ENCODE measurements around the gene ENPP4. TPM values are rescaled to one million over a fixed set of nuclear protein-coding genes. Genes with fewer than 3 reads are reported as not detected.
"Not testable (repeated sequence)": the region's sequence is repeated elsewhere in the genome, so short reads cannot be mapped to it uniquely, and the experiment has no call there.

Gene ENPP4
- polyA plus RNA-seq, 1 donor from 2014 or later = 24.0 TPM

DNA sequence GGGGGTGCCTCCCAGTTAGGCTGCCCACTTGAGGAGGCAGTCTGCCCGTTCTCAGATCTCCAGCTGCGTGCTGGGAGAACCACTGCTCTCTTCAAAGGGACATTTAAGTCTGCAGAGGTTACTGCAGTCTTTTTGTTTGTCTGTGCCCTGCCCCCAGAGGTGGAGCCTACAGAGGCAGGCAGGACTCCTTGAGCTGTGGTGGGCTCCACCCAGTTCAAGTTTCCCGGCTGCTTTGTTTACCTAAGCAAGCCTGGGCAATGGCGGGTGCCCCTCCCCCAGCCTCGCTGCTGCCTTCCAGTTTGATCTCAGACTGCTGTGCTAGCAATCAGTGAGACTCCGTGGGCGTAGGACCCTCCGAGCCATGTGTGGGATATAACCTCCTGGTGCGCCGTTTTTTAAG, 44.1 kb upstream of the ENPP4 start:
- not testable (repeated sequence) for H3K27ac ChIP-seq (ENCODE audit: low read length); H3K4me3 ChIP-seq (ENCODE audit: low read length); H3F3A ChIP-seq (ENCODE audit: insufficient read depth, low read length, poor library complexity, severe bottlenecking); H2AFZ ChIP-seq (ENCODE audit: low read depth, low read length); H3K9ac ChIP-seq (ENCODE audit: low read length); H4K20me1 ChIP-seq (ENCODE audit: insufficient read depth); H3K79me2 ChIP-seq (replicated peaks; ENCODE audit: insufficient read depth, low read length); H3K9me3 ChIP-seq (ENCODE audit: low read length); H3K4me2 ChIP-seq (ENCODE audit: low read length); H3K9me2 ChIP-seq (ENCODE audit: insufficient read depth, low read length); H3K27me3 ChIP-seq (ENCODE audit: insufficient read depth, low read depth, low read length); H3K36me3 ChIP-seq (ENCODE audit: insufficient read depth, low read length)

DNA sequence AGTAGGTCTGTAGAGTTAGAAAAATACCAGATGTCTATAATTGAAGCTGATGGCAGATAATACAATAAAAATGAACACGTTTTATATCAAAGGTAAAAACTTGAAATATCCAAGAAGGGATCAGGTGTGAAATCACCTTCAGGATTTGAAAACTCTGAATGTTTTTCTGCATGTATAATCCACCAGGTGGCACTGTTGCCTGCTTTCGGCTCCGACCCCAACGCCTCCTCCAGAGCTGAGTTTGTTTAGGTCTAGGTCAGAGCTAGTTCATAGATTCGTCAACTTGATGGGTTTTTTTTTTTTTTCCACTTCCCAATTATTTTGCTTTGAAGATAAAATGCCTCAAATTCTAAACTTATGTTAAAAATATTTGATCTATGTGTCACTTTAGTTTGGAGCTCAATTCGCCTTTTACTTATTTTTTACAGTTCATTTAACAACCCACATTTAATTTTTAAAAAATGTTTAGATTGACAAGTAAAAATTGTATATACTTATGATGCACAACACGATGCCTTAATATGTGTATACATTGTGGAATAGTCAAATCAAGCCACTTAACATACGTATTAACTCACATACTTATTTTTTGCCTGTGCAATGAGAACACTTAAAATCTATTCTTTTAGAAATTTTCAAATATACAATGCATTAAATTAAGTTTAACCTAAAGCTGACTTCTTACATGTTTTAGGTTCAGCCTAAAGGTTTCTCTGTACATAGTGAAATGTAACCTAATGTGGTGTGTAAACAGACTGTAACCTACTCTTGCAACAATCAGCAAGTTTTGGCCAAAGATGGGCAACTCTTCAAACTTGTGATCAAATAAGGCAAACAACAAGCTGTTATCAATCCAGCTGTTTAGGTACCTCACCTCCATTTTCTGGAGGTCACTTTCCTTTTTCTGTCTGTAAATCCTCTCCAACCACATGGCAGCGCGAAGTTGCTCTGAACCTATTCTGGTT, 39.4 kb upstream of the ENPP4 start:
- Histone ChIP-seq H3K9me3 (ENCODE audit: low read length) (no peaks in the 10 kb centered on the region), H3F3A (ENCODE audit: insufficient read depth, low read length, poor library complexity, severe bottlenecking) (no peaks in the 10 kb centered on the region), H2AFZ (ENCODE audit: low read depth, low read length) (no peak overlapping the region), H3K4me3 (ENCODE audit: low read length) (no peak overlapping the region), H3K4me2 (ENCODE audit: low read length) (no peak overlapping the region), H3K9ac (ENCODE audit: low read length) (no peak overlapping the region), H4K20me1 (ENCODE audit: insufficient read depth) (no peaks in the 10 kb centered on the region), H3K27ac (ENCODE audit: low read length) (no peak overlapping the region), H3K36me3 (ENCODE audit: insufficient read depth, low read length) (no peaks in the 10 kb centered on the region), H3K27me3 (ENCODE audit: insufficient read depth, low read depth, low read length) (no peaks in the 10 kb centered on the region), H3K79me2 (replicated peaks; ENCODE audit: insufficient read depth, low read length) (no peaks in the 10 kb centered on the region), H3K9me2 (ENCODE audit: insufficient read depth, low read length) (no peaks in the 10 kb centered on the region)
- no peak for TF ChIP-seq TAF1 (IDR thresholded peaks at IDR 0.05; ENCODE audit: low read depth)
- no peak for TF ChIP-seq POLR2AphosphoS5 (IDR thresholded peaks at IDR 0.05)
- TF ChIP-seq RAD21 (conservative IDR thresholded peaks at IDR 0.05) = peak; percentile 86
- TF ChIP-seq SMC3 (conservative IDR thresholded peaks at IDR 0.05; ENCODE audit: poor library complexity) = peak; percentile 87
- TF ChIP-seq, protein P1, sequence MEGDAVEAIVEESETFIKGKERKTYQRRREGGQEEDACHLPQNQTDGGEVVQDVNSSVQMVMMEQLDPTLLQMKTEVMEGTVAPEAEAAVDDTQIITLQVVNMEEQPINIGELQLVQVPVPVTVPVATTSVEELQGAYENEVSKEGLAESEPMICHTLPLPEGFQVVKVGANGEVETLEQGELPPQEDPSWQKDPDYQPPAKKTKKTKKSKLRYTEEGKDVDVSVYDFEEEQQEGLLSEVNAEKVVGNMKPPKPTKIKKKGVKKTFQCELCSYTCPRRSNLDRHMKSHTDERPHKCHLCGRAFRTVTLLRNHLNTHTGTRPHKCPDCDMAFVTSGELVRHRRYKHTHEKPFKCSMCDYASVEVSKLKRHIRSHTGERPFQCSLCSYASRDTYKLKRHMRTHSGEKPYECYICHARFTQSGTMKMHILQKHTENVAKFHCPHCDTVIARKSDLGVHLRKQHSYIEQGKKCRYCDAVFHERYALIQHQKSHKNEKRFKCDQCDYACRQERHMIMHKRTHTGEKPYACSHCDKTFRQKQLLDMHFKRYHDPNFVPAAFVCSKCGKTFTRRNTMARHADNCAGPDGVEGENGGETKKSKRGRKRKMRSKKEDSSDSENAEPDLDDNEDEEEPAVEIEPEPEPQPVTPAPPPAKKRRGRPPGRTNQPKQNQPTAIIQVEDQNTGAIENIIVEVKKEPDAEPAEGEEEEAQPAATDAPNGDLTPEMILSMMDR (IDR thresholded peaks at IDR 0.05; ENCODE audit: poor library complexity, severe bottlenecking) = peak; percentile 84

DNA sequence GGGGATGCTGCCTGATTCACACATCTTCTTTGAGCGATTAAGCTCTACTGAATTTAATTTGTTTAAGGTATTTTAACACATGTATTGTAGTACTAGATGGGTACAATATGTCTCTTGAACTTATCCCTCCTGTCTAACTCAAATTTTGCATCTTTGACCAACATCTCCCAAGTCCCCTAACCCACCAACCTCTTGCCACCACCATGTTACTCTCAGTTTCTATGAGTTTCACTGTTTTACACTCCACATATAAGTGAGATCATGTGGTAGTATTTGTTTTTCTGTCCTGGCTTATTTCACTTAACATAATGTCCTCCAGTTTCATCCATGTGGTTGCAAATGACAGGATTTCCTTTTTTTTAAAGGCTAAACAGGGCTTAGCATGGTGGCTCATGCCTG, 38.7 kb upstream of the ENPP4 start:
- no peaks in the 10 kb centered on the region for H3F3A ChIP-seq (ENCODE audit: insufficient read depth, low read length, poor library complexity, severe bottlenecking)
- H3K4me2 ChIP-seq (ENCODE audit: low read length) = no peak overlapping the region

More for the DNA sequence above, 38.7 kb upstream of the ENPP4 start:
- Histone ChIP-seq H3K27ac (ENCODE audit: low read length) (no peak overlapping the region), H3K27me3 (ENCODE audit: insufficient read depth, low read depth, low read length) (no peaks in the 10 kb centered on the region), H3K79me2 (replicated peaks; ENCODE audit: insufficient read depth, low read length) (no peaks in the 10 kb centered on the region), H3K36me3 (ENCODE audit: insufficient read depth, low read length) (no peaks in the 10 kb centered on the region), H3K9me3 (ENCODE audit: low read length) (no peaks in the 10 kb centered on the region), H3K9me2 (ENCODE audit: insufficient read depth, low read length) (no peaks in the 10 kb centered on the region), H4K20me1 (ENCODE audit: insufficient read depth) (no peaks in the 10 kb centered on the region), H3K9ac (ENCODE audit: low read length) (no peak overlapping the region), H2AFZ (ENCODE audit: low read depth, low read length) (no peak overlapping the region), H3K4me3 (ENCODE audit: low read length) (no peak overlapping the region)
- TF ChIP-seq TAF1 (IDR thresholded peaks at IDR 0.05; ENCODE audit: low read depth) = no peak
- no peak for TF ChIP-seq SMC3 (conservative IDR thresholded peaks at IDR 0.05; ENCODE audit: poor library complexity)
- no peak for TF ChIP-seq EZH2 (IDR thresholded peaks at IDR 0.05; ENCODE audit: borderline replicate concordance, insufficient read depth, low read length, poor library complexity, severe bottlenecking)
- TF ChIP-seq POLR2AphosphoS5 (IDR thresholded peaks at IDR 0.05) = no peak
- no peak for TF ChIP-seq RAD21 (conservative IDR thresholded peaks at IDR 0.05)
- TF ChIP-seq EP300 (conservative IDR thresholded peaks at IDR 0.05; ENCODE audit: poor library complexity, severe bottlenecking) = no peak
- TF ChIP-seq, protein P1 (IDR thresholded peaks at IDR 0.05; ENCODE audit: poor library complexity, severe bottlenecking) = no peak
- TF ChIP-seq, protein P2, sequence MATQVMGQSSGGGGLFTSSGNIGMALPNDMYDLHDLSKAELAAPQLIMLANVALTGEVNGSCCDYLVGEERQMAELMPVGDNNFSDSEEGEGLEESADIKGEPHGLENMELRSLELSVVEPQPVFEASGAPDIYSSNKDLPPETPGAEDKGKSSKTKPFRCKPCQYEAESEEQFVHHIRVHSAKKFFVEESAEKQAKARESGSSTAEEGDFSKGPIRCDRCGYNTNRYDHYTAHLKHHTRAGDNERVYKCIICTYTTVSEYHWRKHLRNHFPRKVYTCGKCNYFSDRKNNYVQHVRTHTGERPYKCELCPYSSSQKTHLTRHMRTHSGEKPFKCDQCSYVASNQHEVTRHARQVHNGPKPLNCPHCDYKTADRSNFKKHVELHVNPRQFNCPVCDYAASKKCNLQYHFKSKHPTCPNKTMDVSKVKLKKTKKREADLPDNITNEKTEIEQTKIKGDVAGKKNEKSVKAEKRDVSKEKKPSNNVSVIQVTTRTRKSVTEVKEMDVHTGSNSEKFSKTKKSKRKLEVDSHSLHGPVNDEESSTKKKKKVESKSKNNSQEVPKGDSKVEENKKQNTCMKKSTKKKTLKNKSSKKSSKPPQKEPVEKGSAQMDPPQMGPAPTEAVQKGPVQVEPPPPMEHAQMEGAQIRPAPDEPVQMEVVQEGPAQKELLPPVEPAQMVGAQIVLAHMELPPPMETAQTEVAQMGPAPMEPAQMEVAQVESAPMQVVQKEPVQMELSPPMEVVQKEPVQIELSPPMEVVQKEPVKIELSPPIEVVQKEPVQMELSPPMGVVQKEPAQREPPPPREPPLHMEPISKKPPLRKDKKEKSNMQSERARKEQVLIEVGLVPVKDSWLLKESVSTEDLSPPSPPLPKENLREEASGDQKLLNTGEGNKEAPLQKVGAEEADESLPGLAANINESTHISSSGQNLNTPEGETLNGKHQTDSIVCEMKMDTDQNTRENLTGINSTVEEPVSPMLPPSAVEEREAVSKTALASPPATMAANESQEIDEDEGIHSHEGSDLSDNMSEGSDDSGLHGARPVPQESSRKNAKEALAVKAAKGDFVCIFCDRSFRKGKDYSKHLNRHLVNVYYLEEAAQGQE (IDR thresholded peaks at IDR 0.05; ENCODE audit: borderline replicate concordance) = no peak
- no peak for TF ChIP-seq MXI1 (conservative IDR thresholded peaks at IDR 0.05; ENCODE audit: poor library complexity, severe bottlenecking)

Data from neural cell (in vitro differentiated cells).